ENCODE data around the gene PARD3B.

The PARD3B gene

GRCh38 chr2:205180730-205181129, 635.5 kb downstream of the PARD3B start:
- no peak for DNase-seq (ENCODE audit: insufficient read length, low spot score)
- no peak for TF ChIP-seq CTCF (IDR thresholded peaks at IDR 0.05; ENCODE audit: insufficient read depth, missing control alignments)
- no peak for FAIRE-seq

GRCh38 chr2:205187731-205188130, 642.5 kb downstream of the PARD3B start:
- FAIRE-seq (no peak), DNase-seq (ENCODE audit: insufficient read length, low spot score) (no peak)
- TF ChIP-seq CTCF (IDR thresholded peaks at IDR 0.05; ENCODE audit: insufficient read depth, missing control alignments), result no peak

- DNase-seq (ENCODE audit: insufficient read length, low spot score) (no peak), FAIRE-seq (no peak)
- TF ChIP-seq CTCF (IDR thresholded peaks at IDR 0.05; ENCODE audit: insufficient read depth, missing control alignments), result no peak
These were observed 643.2 kb downstream of the PARD3B start for GRCh38 chr2:205188239-205189138.

GRCh38 chr2:205189301-205189700, 644.0 kb downstream of the PARD3B start:
- TF ChIP-seq CTCF (IDR thresholded peaks at IDR 0.05; ENCODE audit: insufficient read depth, missing control alignments), result no peak
- FAIRE-seq (no peak), DNase-seq (ENCODE audit: insufficient read length, low spot score) (no peak)

- FAIRE-seq (no peak), DNase-seq (ENCODE audit: insufficient read length, low spot score) (no peak)
- TF ChIP-seq CTCF (IDR thresholded peaks at IDR 0.05; ENCODE audit: insufficient read depth, missing control alignments), result no peak
These were observed 645.3 kb downstream of the PARD3B start for GRCh38 chr2:205190528-205190927.

GRCh38 chr2:205193125-205193835, 648.0 kb downstream of the PARD3B start:
- TF ChIP-seq CTCF (IDR thresholded peaks at IDR 0.05; ENCODE audit: insufficient read depth, missing control alignments), result no peak
- DNase-seq (ENCODE audit: insufficient read length, low spot score) (no peak), FAIRE-seq (no peak)

- DNase-seq (ENCODE audit: insufficient read length, low spot score), result no peak
- FAIRE-seq, result no peak
- TF ChIP-seq CTCF (IDR thresholded peaks at IDR 0.05; ENCODE audit: insufficient read depth, missing control alignments), result no peak
These were observed 648.6 kb downstream of the PARD3B start for GRCh38 chr2:205193836-205194228.

All from D721Med (cell line).